Fibroblast of mammary gland (primary cell): ENCODE data around the gene MYO3A.
"Not testable (repeated sequence)": the region's sequence is repeated elsewhere in the genome, so short reads cannot be mapped to it uniquely, and the experiment has no call there.

ENCODE experiments used
- DNase-seq: peaks from one replicate; pipeline ENCODE4 v3.0.0-alpha.2; 2010; ENCODE audit warnings: low read depth
- H3K4me3 ChIP-seq: 2 replicates; pipeline ENCODE4 v1.5.1; 2011; ENCODE audit warnings: low read depth, mild to moderate bottlenecking, low read length, moderate library complexity; ENCODE audit not compliant: control insufficient read depth
- TF ChIP-seq, protein P1 (sequence below): conservative IDR thresholded peaks from 2 replicates; pipeline ENCODE4 v1.5.1; 2011; ENCODE audit warnings: low read depth, low read length, inconsistent platforms; ENCODE audit not compliant: control insufficient read depth, insufficient read depth

Gene MYO3A

DNA sequence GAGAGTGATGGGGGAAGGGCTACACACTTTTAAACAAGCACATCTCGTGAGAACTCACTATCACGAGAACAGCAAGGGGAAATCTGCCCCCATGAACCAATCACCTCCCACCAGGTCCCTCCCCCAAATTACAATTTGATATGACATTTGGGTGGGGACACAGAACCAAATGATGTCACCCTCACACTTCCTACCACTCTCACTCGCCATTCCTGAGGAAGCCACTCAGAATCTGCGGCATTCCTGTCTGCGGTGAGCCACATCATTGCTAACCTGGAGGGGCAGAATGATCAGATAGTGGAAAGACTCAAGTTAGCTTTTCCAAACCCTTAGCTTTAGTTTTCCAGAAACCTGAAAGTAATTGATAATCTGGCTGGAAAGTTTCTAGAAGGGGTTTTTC is 66.9 kb downstream of the MYO3A start:
- TF ChIP-seq, protein P1, sequence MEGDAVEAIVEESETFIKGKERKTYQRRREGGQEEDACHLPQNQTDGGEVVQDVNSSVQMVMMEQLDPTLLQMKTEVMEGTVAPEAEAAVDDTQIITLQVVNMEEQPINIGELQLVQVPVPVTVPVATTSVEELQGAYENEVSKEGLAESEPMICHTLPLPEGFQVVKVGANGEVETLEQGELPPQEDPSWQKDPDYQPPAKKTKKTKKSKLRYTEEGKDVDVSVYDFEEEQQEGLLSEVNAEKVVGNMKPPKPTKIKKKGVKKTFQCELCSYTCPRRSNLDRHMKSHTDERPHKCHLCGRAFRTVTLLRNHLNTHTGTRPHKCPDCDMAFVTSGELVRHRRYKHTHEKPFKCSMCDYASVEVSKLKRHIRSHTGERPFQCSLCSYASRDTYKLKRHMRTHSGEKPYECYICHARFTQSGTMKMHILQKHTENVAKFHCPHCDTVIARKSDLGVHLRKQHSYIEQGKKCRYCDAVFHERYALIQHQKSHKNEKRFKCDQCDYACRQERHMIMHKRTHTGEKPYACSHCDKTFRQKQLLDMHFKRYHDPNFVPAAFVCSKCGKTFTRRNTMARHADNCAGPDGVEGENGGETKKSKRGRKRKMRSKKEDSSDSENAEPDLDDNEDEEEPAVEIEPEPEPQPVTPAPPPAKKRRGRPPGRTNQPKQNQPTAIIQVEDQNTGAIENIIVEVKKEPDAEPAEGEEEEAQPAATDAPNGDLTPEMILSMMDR, result no peak

DNA sequence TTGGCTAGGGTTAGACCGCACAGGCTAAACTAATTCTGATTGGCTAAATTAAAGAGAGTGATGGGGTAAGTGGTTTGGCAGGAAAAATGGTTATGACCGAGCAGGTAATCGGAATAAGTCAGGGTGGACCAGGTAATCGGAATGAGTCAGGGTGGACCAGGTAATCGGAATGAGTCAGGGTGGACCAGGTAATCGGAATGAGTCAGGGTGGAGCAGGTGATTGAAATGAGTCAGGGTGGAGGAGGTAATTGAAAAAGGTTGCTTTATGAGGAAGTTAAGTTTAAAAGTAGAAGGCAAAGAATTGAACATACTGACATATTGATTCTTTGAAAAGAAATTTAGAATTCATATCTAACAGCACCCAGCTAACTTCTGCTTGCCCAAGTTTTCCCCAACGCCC is 68.4 kb downstream of the MYO3A start:
- not testable (repeated sequence) for DNase-seq

More for the DNA sequence above, 66.9 kb downstream of the MYO3A start:
- H3K4me3 ChIP-seq, result no peak overlapping the region
- no peak for DNase-seq

DNA sequence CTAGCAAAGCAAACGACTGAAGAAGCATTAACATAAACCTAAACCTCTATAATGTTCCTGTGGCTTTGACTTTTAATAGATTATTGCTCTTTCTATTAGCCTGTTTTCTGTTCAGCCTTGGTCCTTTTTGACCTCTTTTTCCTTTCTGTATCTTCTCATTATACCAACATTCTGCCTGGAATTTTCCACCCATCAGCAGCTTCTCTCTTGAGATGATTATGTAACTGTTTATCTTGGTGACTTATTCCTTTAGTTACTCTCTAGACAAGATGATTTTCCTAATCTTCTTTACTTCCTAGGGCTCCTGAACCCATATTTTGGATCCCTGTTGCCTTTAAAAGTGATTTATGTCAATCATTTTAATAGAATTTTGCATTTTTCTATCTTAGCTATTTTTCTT is 81.1 kb downstream of the MYO3A start:
- no peak overlapping the region for H3K4me3 ChIP-seq
- TF ChIP-seq, protein P1, result no peak
- DNase-seq, result no peak

More for the DNA sequence above, 68.4 kb downstream of the MYO3A start:
- not testable (repeated sequence) for H3K4me3 ChIP-seq

DNA sequence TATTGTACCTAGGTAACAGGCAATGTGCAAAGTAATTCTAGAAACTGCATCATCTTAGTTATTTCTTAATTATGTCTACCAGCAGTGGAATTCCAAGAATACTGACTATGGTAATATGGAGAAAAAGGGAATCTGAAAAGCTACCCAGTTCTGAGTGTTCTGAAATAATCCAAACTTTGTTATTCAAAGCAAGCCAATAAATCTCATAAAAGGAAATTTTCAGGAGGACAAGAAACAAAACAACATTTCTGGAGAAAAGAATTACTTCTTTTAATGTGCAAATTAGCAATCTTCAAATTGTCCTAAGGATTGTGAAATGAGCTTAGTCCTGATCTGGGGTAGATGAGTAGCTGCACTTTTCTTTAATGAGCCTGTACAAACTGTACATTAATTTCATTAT is 88.8 kb downstream of the MYO3A start:
- DNase-seq, result no peak
- H3K4me3 ChIP-seq, result no peak overlapping the region
- TF ChIP-seq, protein P1, result no peak

DNA sequence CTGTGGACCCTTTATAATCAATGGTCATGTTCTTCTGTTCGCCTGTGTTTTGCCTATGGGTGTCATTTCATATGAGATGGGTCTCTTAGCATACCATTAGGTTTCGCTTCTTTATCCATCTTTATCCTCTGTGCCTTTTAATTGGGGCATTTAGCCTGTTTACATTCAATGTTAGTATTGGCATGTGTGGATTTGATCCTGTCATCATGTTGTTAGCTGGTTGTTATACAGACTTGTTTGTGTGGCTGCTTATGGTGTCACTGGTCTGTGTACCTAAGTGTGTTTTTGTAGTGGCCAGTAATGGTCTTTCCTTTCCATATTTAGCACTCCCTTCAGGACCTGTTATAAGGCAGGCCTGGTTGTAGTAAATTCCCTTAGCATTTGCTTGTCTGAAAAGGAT is 90.3 kb downstream of the MYO3A start:
- no peak overlapping the region for H3K4me3 ChIP-seq
- TF ChIP-seq, protein P1, result no peak
- DNase-seq, result no peak

DNA sequence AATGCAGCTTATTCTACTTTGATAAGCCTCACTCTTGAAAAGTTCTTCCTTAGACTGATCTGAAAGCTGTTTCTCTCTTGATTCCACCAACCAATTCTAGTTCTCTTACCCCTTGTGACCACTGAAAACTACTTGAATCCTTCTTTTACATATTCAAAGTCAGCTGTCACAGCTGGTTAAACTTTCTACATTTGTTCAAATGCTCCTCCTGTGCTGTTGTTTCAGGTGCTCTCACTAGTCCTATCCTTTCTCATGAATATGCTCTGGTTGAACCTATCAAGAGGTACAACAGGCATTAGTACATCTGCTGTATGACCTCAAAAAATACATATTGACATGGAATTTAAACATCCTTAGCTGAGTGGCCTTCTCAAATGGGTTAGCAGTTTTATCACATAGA is 91.5 kb downstream of the MYO3A start:
- H3K4me3 ChIP-seq, result no peak overlapping the region
- no peak for DNase-seq
- TF ChIP-seq, protein P1, result no peak

DNA sequence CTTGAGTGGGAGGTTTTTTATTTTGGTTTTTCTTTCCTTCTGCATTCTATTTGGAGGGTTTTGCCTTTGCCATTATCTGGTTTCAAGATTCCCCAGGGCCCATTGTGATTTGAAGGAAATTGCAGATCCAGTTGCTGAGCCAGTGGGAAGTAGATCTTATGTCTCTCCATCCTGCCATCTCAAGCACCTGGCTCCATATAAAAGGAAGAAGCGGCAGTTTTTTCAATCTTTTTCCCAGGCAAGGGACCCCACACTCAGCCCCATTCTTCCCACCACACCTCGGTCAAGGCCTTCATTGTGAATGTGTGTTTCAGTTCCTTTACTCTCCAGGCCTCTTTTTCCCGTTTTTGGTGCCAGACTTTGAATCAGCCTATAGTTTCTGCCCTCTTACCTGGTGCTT is 95.8 kb downstream of the MYO3A start:
- DNase-seq, result no peak
- TF ChIP-seq, protein P1, result no peak
- no peak overlapping the region for H3K4me3 ChIP-seq

DNA sequence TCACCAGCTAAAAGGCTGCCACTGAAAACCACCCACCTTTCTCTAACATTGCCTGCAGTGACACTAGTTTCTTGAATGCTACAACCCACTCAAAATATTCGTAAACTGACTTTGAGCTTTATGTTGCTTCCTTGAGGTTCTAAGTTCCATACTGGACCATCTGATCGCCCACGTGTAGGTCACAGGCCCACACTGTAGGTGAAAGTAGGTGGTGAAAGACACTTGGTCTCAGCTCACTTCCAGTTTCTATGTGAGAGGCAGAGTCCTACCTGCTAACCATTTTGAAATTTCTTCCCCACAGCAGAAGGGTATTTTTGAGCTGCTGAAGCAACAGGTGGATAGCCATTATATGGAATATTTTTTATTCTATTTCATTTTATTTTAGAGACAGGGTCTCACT is 97.3 kb downstream of the MYO3A start:
- H3K4me3 ChIP-seq, result no peak overlapping the region
- TF ChIP-seq, protein P1, result no peak
- DNase-seq, result no peak
